WI38 (cell line): ENCODE measurements around the gene SECISBP2L.

ENCODE experiments used
- H3K4me3 ChIP-seq: 2 replicates; pipeline ENCODE4 v1.5.1; 2011; ENCODE audit warnings: low read depth, mild to moderate bottlenecking, control low read depth, low read length
- CTCF ChIP-seq: IDR thresholded peaks from 2 replicates; pipeline ENCODE4 v1.5.1; 2012; ENCODE audit warnings: low read depth, mild to moderate bottlenecking, control low read depth, low read length

The SECISBP2L gene

GRCh38 chr15:48992545-48992944 lies 53.7 kb downstream of the SECISBP2L start:
- H3K4me3 ChIP-seq = no peak overlapping the region
- TF ChIP-seq CTCF = no peak

GRCh38 chr15:48992096-48992495 lies 54.1 kb downstream of the SECISBP2L start:
- no peak overlapping the region for H3K4me3 ChIP-seq
- no peak for TF ChIP-seq CTCF

- no peak for TF ChIP-seq CTCF
- H3K4me3 ChIP-seq = no peak overlapping the region
These were observed 57.1 kb downstream of the SECISBP2L start for GRCh38 chr15:48989170-48989569.

GRCh38 chr15:48987142-48987541 lies 59.1 kb downstream of the SECISBP2L start:
- TF ChIP-seq CTCF = no peak
- no peak overlapping the region for H3K4me3 ChIP-seq

GRCh38 chr15:48986240-48986639 lies 60.0 kb downstream of the SECISBP2L start:
- TF ChIP-seq CTCF = no peak
- H3K4me3 ChIP-seq = no peak overlapping the region

GRCh38 chr15:48985516-48985915 lies 60.7 kb downstream of the SECISBP2L start:
- H3K4me3 ChIP-seq = no peak overlapping the region
- TF ChIP-seq CTCF = no peak

GRCh38 chr15:48984811-48985352 lies 61.4 kb downstream of the SECISBP2L start:
- TF ChIP-seq CTCF = no peak
- H3K4me3 ChIP-seq = no peak overlapping the region
